Stimulated activated CD8-positive, alpha-beta memory T cell treated with anti-CD3 and anti-CD28 coated beads, Interleukin-7, amount 100 ng/mL, for 24 hours (primary cell): ENCODE measurements around the gene RARA.

ENCODE experiments used
- DNase-seq: peaks from one replicate; pipeline ENCODE4 v3.0.0-alpha.2; 2020; ENCODE audit warnings: low read depth

RARA gene

GRCh38 chr17:40309031-40309948 lies at the start of gene RARA:
Gene RARA (plus strand): TSS chr17:40309180. CDS start chr17:40331219, 22,039 bp downstream.
- no peak for DNase-seq

DNA sequence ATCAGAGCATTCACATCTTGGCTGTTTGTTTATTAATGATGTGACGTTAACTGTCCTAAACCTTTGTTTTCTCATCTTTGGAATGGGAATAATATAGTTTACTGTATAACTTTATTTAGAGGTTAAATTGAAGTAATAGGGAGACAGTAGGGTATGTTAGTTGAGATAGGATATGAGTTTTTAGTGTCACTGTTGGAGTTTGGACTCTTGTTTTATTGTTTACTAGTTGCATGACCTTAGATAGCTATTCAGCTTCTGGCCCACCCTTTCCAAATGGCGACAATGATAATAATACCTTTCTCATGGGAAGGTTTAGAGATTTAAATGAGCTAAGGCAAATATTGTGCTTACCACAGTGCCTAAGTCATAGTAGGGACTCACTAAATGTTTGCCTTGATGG lies 49.5 kb upstream of the RARA start:
- DNase-seq = no peak

DNA sequence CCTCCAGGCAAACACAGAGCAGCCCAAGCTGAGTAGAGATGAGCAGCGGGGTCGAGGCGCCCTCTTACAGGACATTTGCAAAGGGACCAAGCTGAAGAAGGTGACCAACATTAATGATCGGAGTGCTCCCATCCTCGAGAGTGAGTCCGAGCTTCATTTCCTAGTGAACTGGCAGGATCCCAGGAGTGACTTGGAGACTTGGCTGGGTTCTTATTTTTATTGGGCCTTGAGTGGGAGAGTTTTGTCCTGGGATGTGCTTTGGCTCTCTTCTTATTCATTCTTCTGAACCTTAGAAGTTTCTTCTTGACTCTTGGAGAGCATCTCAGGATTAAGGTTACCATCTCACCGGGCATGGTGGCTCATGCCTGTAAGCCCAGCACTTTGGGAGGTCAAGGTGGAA lies 48.5 kb upstream of the RARA start:
- no peak for DNase-seq

DNA sequence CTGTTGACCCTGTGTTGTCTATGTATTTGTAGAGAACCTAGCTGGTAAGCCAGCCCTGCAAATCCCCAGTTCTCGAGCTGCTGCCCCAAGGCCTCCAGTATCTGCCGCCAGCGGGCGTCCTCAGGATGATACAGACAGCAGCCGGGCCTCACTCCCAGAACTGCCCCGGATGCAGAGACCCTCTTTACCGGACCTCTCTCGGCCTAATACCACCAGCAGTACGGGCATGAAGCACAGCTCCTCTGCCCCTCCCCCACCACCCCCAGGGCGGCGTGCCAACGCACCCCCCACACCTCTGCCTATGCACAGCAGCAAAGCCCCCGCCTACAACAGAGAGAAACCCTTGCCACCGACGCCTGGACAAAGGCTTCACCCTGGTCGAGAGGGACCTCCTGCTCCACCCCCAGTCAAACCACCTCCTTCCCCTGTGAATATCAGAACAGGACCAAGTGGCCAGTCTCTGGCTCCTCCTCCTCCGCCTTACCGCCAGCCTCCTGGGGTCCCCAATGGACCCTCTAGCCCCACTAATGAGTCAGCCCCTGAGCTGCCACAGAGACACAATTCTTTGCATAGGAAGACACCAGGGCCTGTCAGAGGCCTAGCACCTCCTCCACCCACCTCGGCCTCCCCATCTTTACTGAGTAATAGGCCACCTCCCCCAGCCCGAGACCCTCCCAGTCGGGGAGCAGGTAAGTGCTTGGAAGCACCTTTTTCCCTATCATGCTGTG lies 44.4 kb upstream of the RARA start:
- DNase-seq = no peak

GRCh38 chr17:40265337-40265736 lies 43.6 kb upstream of the RARA start:
- no peak for DNase-seq

DNA sequence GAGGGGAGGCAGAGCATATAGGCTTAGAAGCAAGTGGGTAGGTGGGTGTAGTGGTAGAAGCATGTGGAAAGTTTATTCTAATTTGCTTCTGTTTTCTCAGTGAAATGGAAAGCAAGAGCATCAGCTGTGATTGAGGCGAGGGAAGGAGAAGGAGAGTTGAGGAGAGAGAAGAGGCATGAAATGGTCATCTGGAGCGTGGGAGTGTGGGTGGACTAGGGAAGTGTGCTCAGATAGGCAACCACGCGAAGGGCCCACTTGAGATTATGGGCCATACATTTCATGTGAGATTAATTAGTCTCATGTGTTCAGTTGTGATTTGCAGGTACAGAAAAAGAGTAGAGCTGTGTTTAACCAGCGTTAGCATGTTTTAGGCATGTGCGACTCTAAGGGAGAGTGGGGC lies 42.1 kb upstream of the RARA start:
- no peak for DNase-seq

DNA sequence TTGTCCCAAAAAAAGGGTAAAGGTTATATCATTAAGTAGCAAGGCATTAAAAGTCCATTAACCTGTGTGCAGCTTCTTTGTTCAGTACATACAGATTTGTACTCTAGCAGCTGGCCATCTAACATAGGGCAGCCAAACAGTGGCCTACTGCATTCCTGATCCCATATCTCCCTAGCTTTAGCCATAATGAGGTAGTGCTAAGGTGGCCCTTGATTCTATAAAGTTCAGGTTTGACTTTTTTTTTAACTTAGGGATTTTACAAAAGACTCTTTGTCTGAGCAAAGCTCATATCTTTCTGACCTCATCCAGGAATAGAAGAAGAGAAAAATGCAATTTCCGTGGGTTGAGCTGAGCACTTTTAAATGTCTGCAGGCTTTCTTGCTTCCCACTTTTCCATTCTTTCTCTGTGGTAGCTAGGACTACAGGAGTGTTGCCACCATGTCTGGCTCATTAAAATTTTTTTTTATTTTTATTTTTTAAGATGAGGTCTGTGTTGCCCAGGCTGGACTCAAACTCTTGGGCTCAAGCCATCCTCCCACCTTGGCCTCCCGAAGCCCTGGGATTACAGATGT lies 40.8 kb upstream of the RARA start:
- no peak for DNase-seq

DNA sequence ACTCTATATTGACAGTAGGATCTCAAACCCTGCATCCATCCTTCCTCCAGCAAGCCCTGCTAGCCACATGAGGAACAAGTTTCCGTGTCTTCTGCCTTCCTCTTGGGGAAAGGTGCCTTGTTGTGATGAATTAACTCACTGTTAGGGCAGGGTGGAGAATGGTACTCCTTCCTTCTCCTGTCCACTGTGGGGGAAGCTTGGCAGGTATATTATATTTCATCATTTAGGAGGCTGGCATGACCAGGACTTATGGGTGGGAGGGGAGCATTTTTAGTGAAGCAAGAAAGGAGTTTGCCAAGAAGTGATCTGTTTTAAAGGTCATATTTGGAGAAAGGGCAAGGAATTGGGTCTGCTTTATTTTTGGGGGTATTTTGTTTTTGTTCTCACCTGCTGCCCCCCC lies 30.6 kb upstream of the RARA start:
- DNase-seq = no peak

- no peak for DNase-seq
Measured at GRCh38 chr17:40279402-40279801, 29.6 kb upstream of the RARA start.

DNA sequence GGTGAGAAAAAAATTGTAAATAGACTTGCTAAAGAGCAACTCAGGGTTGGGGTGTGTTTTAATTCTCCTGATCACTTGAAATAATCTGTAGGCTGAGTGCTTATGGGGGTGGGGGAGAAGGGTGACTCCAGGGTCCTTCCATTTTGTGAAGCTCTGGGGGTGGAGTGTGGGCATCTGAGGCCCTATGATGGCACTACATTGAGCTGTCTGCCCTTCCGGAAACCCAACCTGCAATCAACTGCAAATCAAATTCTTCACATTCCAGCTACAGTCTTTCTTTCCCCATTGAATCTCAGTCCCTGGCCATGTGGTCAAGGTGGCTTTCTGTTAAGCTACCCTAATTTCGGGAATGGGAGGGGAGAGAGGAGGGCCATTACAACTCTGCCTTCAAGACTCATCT lies 27.3 kb upstream of the RARA start:
- DNase-seq = no peak

- no peak for DNase-seq
Measured at GRCh38 chr17:40283662-40284061, 25.3 kb upstream of the RARA start.

- no peak for DNase-seq
Measured at GRCh38 chr17:40284085-40284713, 24.8 kb upstream of the RARA start.

GRCh38 chr17:40286473-40286872 lies 22.5 kb upstream of the RARA start:
- no peak for DNase-seq

- DNase-seq = no peak
Measured at GRCh38 chr17:40287159-40287493, 21.9 kb upstream of the RARA start.

GRCh38 chr17:40287494-40288369 lies 21.2 kb upstream of the RARA start, which contains the start of gene CDC6:
Gene CDC6 (plus strand): TSS chr17:40287879. CDS start chr17:40289421, 1,542 bp downstream.
- peak; percentile 97 for DNase-seq

GRCh38 chr17:40290629-40291280 lies 18.2 kb upstream of the RARA start:
- no peak for DNase-seq

DNA sequence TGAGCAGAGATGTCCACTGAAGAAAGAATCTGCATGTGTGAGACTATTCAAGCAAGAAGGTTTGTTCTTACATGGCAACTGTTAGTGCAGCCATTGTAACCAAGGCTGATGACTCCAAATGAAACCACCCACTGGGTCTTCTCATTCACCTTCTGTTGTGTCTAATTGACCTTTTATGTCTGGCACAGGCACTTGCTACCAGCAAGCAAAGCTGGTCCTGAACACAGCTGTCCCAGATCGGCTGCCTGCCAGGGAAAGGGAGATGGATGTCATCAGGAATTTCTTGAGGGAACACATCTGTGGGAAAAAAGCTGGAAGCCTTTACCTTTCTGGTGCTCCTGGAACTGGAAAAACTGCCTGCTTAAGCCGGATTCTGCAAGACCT lies 17.7 kb upstream of the RARA start:
- no peak for DNase-seq

DNA sequence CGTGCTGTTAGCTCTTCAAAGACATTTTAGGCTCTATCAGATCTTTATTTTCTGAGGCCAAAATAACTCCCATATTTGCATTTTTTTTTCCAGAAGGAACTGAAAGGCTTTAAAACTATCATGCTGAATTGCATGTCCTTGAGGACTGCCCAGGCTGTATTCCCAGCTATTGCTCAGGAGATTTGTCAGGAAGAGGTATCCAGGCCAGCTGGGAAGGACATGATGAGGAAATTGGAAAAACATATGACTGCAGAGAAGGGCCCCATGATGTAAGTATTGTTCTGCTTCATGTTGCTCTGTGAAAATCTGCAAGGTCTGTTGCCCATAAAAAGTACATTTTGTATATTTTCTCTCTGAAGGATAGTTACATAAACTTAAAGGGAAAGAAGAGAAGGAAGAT lies 15.6 kb upstream of the RARA start:
- DNase-seq = no peak

GRCh38 chr17:40295488-40296436 lies 13.2 kb upstream of the RARA start:
- DNase-seq = no peak

DNA sequence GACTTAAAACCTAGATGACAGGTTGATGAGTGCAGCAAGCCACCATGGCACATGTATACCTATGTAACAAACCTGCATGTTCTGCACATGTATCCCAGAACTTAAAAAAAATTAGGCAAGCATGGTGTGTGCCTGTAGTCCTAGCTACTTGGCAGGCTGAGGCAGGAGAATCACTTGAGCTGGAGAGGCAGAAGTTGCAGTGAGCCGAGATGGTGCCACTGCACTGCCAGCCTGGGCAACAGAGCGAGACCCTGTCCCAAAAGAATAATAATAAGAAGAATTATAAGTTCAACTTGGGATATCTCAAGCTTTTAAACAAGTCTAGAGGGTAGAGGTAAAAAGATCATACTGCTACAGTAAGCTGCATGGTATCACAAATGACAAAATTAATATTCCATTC lies 11.5 kb upstream of the RARA start:
- no peak for DNase-seq
